MM.1S (cell line): ENCODE results near the gene ZNF853.
A peak's percentile ranks its signal among the peaks of the same experiment; 100 is the strongest.
"Not testable (repeated sequence)": the region's sequence is repeated elsewhere in the genome, so short reads cannot be mapped to it uniquely, and the experiment has no call there.

Experiments
- DNase-seq: peaks from one replicate; pipeline ENCODE4 v3.0.0-alpha.2; 2015
- H2AFZ ChIP-seq: fragments of 300-600 bp; sonication (generic); 2 replicates; pipeline ENCODE4 v1.6.0; 2016; ENCODE audit warnings: antibody characterized with exemption, low read length
- H3F3A ChIP-seq: fragments of 300-600 bp; sonication (generic); 2 replicates; pipeline ENCODE4 v1.6.1; 2016; ENCODE audit warnings: mild to moderate bottlenecking, antibody characterized with exemption, low read length, moderate library complexity, mixed read lengths; ENCODE audit not compliant: insufficient read depth
- H3K27ac ChIP-seq: fragments of 300-600 bp; sonication (generic); 2 replicates; pipeline ENCODE4 v1.5.1; 2016; ENCODE audit warnings: mild to moderate bottlenecking, low read length
- H3K27me3 ChIP-seq: fragments of 300-600 bp; sonication (generic); replicated peaks from 2 replicates; pipeline ENCODE4 v1.6.0; 2016; ENCODE audit warnings: low read length; ENCODE audit not compliant: insufficient read depth
- H3K36me3 ChIP-seq: fragments of 300-600 bp; sonication (generic); replicated peaks from 2 replicates; pipeline ENCODE4 v1.6.1; 2016; ENCODE audit warnings: mild to moderate bottlenecking, low read length, mixed read lengths; ENCODE audit not compliant: insufficient read depth
- H3K4me1 ChIP-seq: fragments of 300-600 bp; sonication (generic); 2 replicates; pipeline ENCODE4 v1.6.1; 2016; ENCODE audit warnings: low read length, mixed read lengths
- H3K4me2 ChIP-seq: fragments of 300-600 bp; sonication (generic); 2 replicates; pipeline ENCODE4 v1.6.0; 2016; ENCODE audit warnings: low read depth, low read length
- H3K4me3 ChIP-seq: fragments of 300-600 bp; sonication (generic); 2 replicates; pipeline ENCODE4 v1.5.1; 2016; ENCODE audit warnings: low read length, mixed read lengths
- H3K79me2 ChIP-seq: fragments of 300-600 bp; sonication (generic); 2 replicates; pipeline ENCODE4 v1.6.1; 2016; ENCODE audit warnings: mixed run types, low read length, mixed read lengths
- H3K9ac ChIP-seq: fragments of 300-600 bp; sonication (generic); 2 replicates; pipeline ENCODE4 v1.6.1; 2016; ENCODE audit warnings: low read length, mixed read lengths
- H3K9me2 ChIP-seq: fragments of 300-600 bp; sonication (generic); replicated peaks from 2 replicates; pipeline ENCODE4 v1.6.1; 2016; ENCODE audit warnings: mild to moderate bottlenecking, low read length, mixed read lengths; ENCODE audit not compliant: insufficient read depth
- H3K9me3 ChIP-seq: fragments of 300-600 bp; sonication (generic); replicated peaks from 2 replicates; pipeline ENCODE4 v1.6.1; 2016; ENCODE audit warnings: mild to moderate bottlenecking, low read length, mixed read lengths; ENCODE audit not compliant: insufficient read depth
- H4K20me1 ChIP-seq: fragments of 300-600 bp; sonication (generic); 2 replicates; pipeline ENCODE4 v1.6.1; 2016; ENCODE audit warnings: mild to moderate bottlenecking, low read length, moderate library complexity, mixed read lengths; ENCODE audit not compliant: insufficient read depth
- CTCF ChIP-seq: fragments of 300-600 bp; sonication (generic); IDR thresholded peaks from 2 replicates; pipeline ENCODE4 v1.5.1; 2016; ENCODE audit warnings: antibody characterized with exemption, low read length, mixed read lengths
- EZH2 ChIP-seq: fragments of 300-600 bp; sonication (generic); optimal IDR thresholded peaks from 2 replicates; pipeline ENCODE3; 2017; ENCODE audit warnings: low read depth, mild to moderate bottlenecking, antibody characterized with exemption, low read length, mixed read lengths
- EZH2phosphoT487 ChIP-seq: fragments of 300-600 bp; sonication (generic); IDR thresholded peaks from 2 replicates; pipeline ENCODE4 v1.6.1; 2018; ENCODE audit warnings: antibody characterized with exemption, low read length

ZNF853 gene

GRCh38 chr7:6575281-6576023, 40.0 kb upstream of the ZNF853 start:
- H4K20me1 ChIP-seq = no peaks in the 10 kb centered on the region
- no peak for TF ChIP-seq EZH2phosphoT487
- TF ChIP-seq CTCF = no peak
- TF ChIP-seq EZH2 = no peak
- no peaks in the 10 kb centered on the region; the same call in 1 of the 2 replicates for H3K27me3 ChIP-seq
- peaks cover 3% of the 10 kb centered on the region; the same call in 1 of the 2 replicates for H3F3A ChIP-seq
- no peaks in the 10 kb centered on the region for H3K36me3 ChIP-seq
- no peak overlapping the region for H3K4me3 ChIP-seq
- H3K9me2 ChIP-seq = no peaks in the 10 kb centered on the region
- H3K79me2 ChIP-seq = no peaks in the 10 kb centered on the region
- no peaks in the 10 kb centered on the region for H3K9me3 ChIP-seq
- no peak for DNase-seq
- no peak overlapping the region for H2AFZ ChIP-seq
- no peak overlapping the region for H3K27ac ChIP-seq
- no peak overlapping the region for H3K4me2 ChIP-seq
- H3K9ac ChIP-seq = no peak overlapping the region
- H3K4me1 ChIP-seq = 0 out of 2 replicates have a peak, but pooled peaks cover 3% of the 10 kb centered on the region

GRCh38 chr7:6576024-6576866, 39.2 kb upstream of the ZNF853 start:
- H3K36me3 ChIP-seq = no peaks in the 10 kb centered on the region

GRCh38 chr7:6576867-6577368, 38.5 kb upstream of the ZNF853 start:
- H3K36me3 ChIP-seq, H3K27me3 ChIP-seq, H3K9me3 ChIP-seq, H4K20me1 ChIP-seq, H3K9me2 ChIP-seq, H3K79me2 ChIP-seq, H3F3A ChIP-seq, H2AFZ ChIP-seq, H3K4me1 ChIP-seq, DNase-seq: not testable (repeated sequence)
- Histone ChIP-seq H3K27ac (peak overlapping the region; percentile 75; the same call in 1 of the 2 replicates), H3K4me3 (peak overlapping the region; percentile 98; the same call in 1 of the 2 replicates), H3K4me2 (peak overlapping the region; percentile 82), H3K9ac (peak overlapping the region; percentile 93; the same call in 1 of the 2 replicates)

More at GRCh38 chr7:6576024-6576866, 39.2 kb upstream of the ZNF853 start:
- Histone ChIP-seq H3K9me2 (no peaks in the 10 kb centered on the region), H3K79me2 (no peaks in the 10 kb centered on the region), H3F3A (peaks cover 3% of the 10 kb centered on the region; the same call in 1 of the 2 replicates), H3K4me1 (0 out of 2 replicates have a peak, but pooled peaks cover 3% of the 10 kb centered on the region), H3K4me3 (peak overlapping the region; percentile 25; the same call in 1 of the 2 replicates), H2AFZ (no peak overlapping the region), H3K27ac (no peak overlapping the region), H3K27me3 (no peaks in the 10 kb centered on the region; the same call in 1 of the 2 replicates), H3K9ac (no peak overlapping the region), H3K9me3 (no peaks in the 10 kb centered on the region), H4K20me1 (no peaks in the 10 kb centered on the region), H3K4me2 (peak overlapping the region; percentile 45)
- DNase-seq = no peak
- TF ChIP-seq EZH2 = no peak
- no peak for TF ChIP-seq CTCF
- no peak for TF ChIP-seq EZH2phosphoT487
